GM12878 (cell line): Measurements from ENCODE around the gene ARHGAP1. TPM values are rescaled to one million over a fixed set of nuclear protein-coding genes. Genes with fewer than 3 reads are reported as not detected.

Source experiments
- ATAC-seq: fragments of 200-7000 bp; cut with Tn5 transposase; 3 replicates; pipeline ENCODE4 v1.9.1; 2020; ENCODE audit warnings: mild to moderate bottlenecking, moderate library complexity
- BruUV-seq: library from RNA; stranded (reverse); fragments of 400-500 nt; replicated peaks from 2 replicates; lab custom pipeline; 2021; lab: Mats Ljungman, UMichigan
- CTCF ChIA-PET: fragments of 300-600 bp; sonication (Branson Sonifier 250); formaldehyde crosslinking; extraction: SDS; loops from one replicate; lab custom pipeline; 2021; ENCODE audit warnings: inconsistent platforms; lab: Yijun Ruan, JAX
- POLR2A ChIA-PET: fragments of 350-600 bp; formaldehyde crosslinking; extraction: SDS; loops from one replicate; lab custom pipeline; 2021; ENCODE audit warnings: inconsistent platforms; lab: Charles Lee
- RAD21 ChIA-PET: fragments of 300-600 bp; sonication (Branson Sonifier 250); formaldehyde crosslinking; loops from one replicate; lab custom pipeline; 2023; ENCODE audit warnings: antibody characterized with exemption; ENCODE audit not compliant: unreplicated experiment; lab: Charles Lee
- SMC1A ChIA-PET: fragments of 300-600 bp; sonication (Branson Sonifier 250); formaldehyde crosslinking; loops from one replicate; lab custom pipeline; 2023; ENCODE audit not compliant: unreplicated experiment, uncharacterized antibody; lab: Charles Lee
- DNase-seq: peaks from one replicate; pipeline ENCODE4 v3.0.0-alpha.2; 2011; ENCODE audit warnings: low read depth, low spot score
- FAIRE-seq: peaks from 3 replicates; lab custom pipeline; 2011; peaks lifted over from hg19 to GRCh38; lab: Jason Lieb, UNC
- H2AFZ ChIP-seq: 2 replicates; pipeline ENCODE4 v1.6.0; 2011; ENCODE audit warnings: low read depth, low read length, control low read depth; ENCODE audit not compliant: control insufficient read depth
- H3K27ac ChIP-seq: 2 replicates; pipeline ENCODE4 v1.5.1; 2011; ENCODE audit warnings: control low read depth; ENCODE audit not compliant: control insufficient read depth, insufficient read depth
- H3K27me3 ChIP-seq, 2 experiments: replicated peaks in 1 of 2; 2 replicates each; pipeline versions ENCODE4 v1.6.0 to v1.6.1; 2011; ENCODE audit warnings: low read length in 1 of 2; ENCODE audit not compliant: control insufficient read depth in 2 of 2, insufficient read depth in 2 of 2
- H3K36me3 ChIP-seq, 2 experiments: 2 replicates each; pipeline ENCODE4 v1.5.1; 2011; ENCODE audit warnings: low read length in 1 of 2; ENCODE audit not compliant: control insufficient read depth in 2 of 2, insufficient read depth in 2 of 2
- H3K4me1 ChIP-seq: 2 replicates; pipeline ENCODE4 v1.6.1; 2011; ENCODE audit warnings: mild to moderate bottlenecking, low read length, moderate library complexity, mixed read lengths; ENCODE audit not compliant: control insufficient read depth, insufficient read depth
- H3K4me2 ChIP-seq: 2 replicates; pipeline ENCODE4 v1.6.0; 2011; ENCODE audit warnings: control low read depth; ENCODE audit not compliant: control insufficient read depth, insufficient read depth
- H3K4me3 ChIP-seq: fragments of 200-600 bp; sonication (generic); 2 replicates; pipeline ENCODE4 v1.5.1; 2016
- H3K79me2 ChIP-seq: 2 replicates; pipeline ENCODE4 v1.6.0; 2011; ENCODE audit warnings: low read length; ENCODE audit not compliant: control insufficient read depth, insufficient read depth
- H3K9ac ChIP-seq: 2 replicates; pipeline ENCODE4 v1.8.0; 2011; ENCODE audit warnings: low read length, control low read depth, mixed read lengths; ENCODE audit not compliant: control insufficient read depth, insufficient read depth
- H3K9me3 ChIP-seq: replicated peaks from 3 replicates; pipeline ENCODE4 v1.5.1; 2011; ENCODE audit warnings: mild to moderate bottlenecking, low read length; ENCODE audit not compliant: control insufficient read depth, insufficient read depth
- H4K20me1 ChIP-seq: 2 replicates; pipeline ENCODE4 v1.6.0; 2011; ENCODE audit not compliant: control insufficient read depth, insufficient read depth
- CEBPB ChIP-seq, 2 experiments: fragments of 150-350 bp in 1 of 2; IDR thresholded peaks; 2 replicates each; pipeline ENCODE4 v1.6.1; 2012 to 2014; ENCODE audit warnings: low read depth in 2 of 2, low read length in 2 of 2, borderline replicate concordance in 1 of 2, inconsistent platforms in 1 of 2
- CTCF ChIP-seq, 3 experiments: IDR thresholded peaks in 2 of 3; conservative IDR thresholded peaks in 1 of 3; 2 replicates each; pipeline ENCODE4 v1.5.1; 2011; ENCODE audit warnings: low read depth in 3 of 3, low read length in 3 of 3, mild to moderate bottlenecking in 3 of 3, control low read depth in 2 of 3, moderate library complexity in 2 of 3, inconsistent platforms in 1 of 3, mixed read lengths in 1 of 3; ENCODE audit not compliant: control insufficient read depth in 2 of 3, insufficient read depth in 1 of 3; ENCODE audit errors: extremely low read depth in 1 of 3
- JUND ChIP-seq: IDR thresholded peaks from 2 replicates; pipeline ENCODE4 v1.6.1; 2012; ENCODE audit warnings: low read depth, mild to moderate bottlenecking, low read length, improper control_type of control experiment, moderate library complexity
- POLR2A ChIP-seq: IDR thresholded peaks from 2 replicates; pipeline ENCODE4 v1.6.1; 2011; ENCODE audit warnings: low read depth, mild to moderate bottlenecking, low read length
- RFX5 ChIP-seq: IDR thresholded peaks from 2 replicates; pipeline ENCODE4 v1.6.1; 2011; ENCODE audit warnings: low read depth, low read length, improper control_type of control experiment
- RUNX3 ChIP-seq: IDR thresholded peaks from 2 replicates; pipeline ENCODE4 v1.6.1; 2012; ENCODE audit warnings: low read length, inconsistent platforms
- SUZ12 ChIP-seq: fragments of 200-600 bp; sonication (generic); IDR thresholded peaks from one replicate; pipeline ENCODE4 v1.6.1; 2018; ENCODE audit warnings: antibody characterized with exemption, mild to moderate bottlenecking; ENCODE audit not compliant: unreplicated experiment
- TCF3 ChIP-seq: IDR thresholded peaks from 2 replicates; pipeline ENCODE4 v1.6.1; 2012; ENCODE audit warnings: low read depth, mild to moderate bottlenecking, low read length, borderline replicate concordance; ENCODE audit not compliant: insufficient read depth
- ZBED1 ChIP-seq: IDR thresholded peaks from 2 replicates; pipeline ENCODE4 v1.6.1; 2016; ENCODE audit warnings: borderline replicate concordance
- ZNF592 ChIP-seq: fragments of 450-650 bp; IDR thresholded peaks from 2 replicates; pipeline ENCODE4 v1.6.1; 2017; ENCODE audit warnings: mild to moderate bottlenecking, moderate library complexity
- WGBS: methylation state at CpG from one replicate; pipeline ENCODE4 v1.1.6; 2016; ENCODE audit warnings: low lambda C conversion rate; ENCODE audit not compliant: insufficient replicate concordance, insufficient coverage; ENCODE audit errors: missing lambda C conversion rate; 5-methylcytosine and 5-hydroxymethylcytosine counted together
- in situ Hi-C: fragments of 300-500 bp; cut with MboI; formaldehyde crosslinking; loops from 9 replicates; pipeline ENCODE4 v1.14.3; 2018; ENCODE audit warnings: mixed read lengths
- intact Hi-C: fragments of 100-400 bp; cut with micrococcal nuclease; formaldehyde crosslinking; loops from one replicate; pipeline ENCODE4 v1.14.2; 2022; ENCODE audit not compliant: unreplicated experiment
- polyA plus RNA-seq, 11 experiments: library from polyadenylated mRNA; depleted of rRNA in 4 of 11; unstranded in 6 of 11; stranded (reverse) in 5 of 11; fragments of >200 nt; fragmentation: Nextera tagmentation in 4 of 11; fragmentation: Illumina TruSeq in 1 of 11; extraction: Ambion mirVana in 4 of 11; extraction: Trizol in 1 of 11; gene quantifications; 1 replicate in 1 of 11; 2 replicates in 10 of 11; pipeline versions ENCODE4 v1.2.1 to v1.2.3, GENCODE V29; 2011 to 2016; ENCODE audit warnings: inconsistent platforms in 2 of 11, missing spikeins in 2 of 11, low read depth in 1 of 11
- total RNA-seq, 4 experiments: library from RNA; depleted of rRNA in 3 of 4; stranded (reverse); fragments of >200 nt in 3 of 4; fragmentation: Illumina TruSeq in 1 of 4; extraction: Trizol in 1 of 4; gene quantifications; 2 replicates each; pipeline versions ENCODE4 v1.2.1 to v1.2.3, GENCODE V29; 2013 to 2021

ARHGAP1 gene
- total and polyA plus RNA-seq, 10 of the 15 experiments (the other 5 are each of a cell fraction or from before 2014, with no cell fraction given), result 4.3 to 45.5 (median 23.2) TPM

DNA sequence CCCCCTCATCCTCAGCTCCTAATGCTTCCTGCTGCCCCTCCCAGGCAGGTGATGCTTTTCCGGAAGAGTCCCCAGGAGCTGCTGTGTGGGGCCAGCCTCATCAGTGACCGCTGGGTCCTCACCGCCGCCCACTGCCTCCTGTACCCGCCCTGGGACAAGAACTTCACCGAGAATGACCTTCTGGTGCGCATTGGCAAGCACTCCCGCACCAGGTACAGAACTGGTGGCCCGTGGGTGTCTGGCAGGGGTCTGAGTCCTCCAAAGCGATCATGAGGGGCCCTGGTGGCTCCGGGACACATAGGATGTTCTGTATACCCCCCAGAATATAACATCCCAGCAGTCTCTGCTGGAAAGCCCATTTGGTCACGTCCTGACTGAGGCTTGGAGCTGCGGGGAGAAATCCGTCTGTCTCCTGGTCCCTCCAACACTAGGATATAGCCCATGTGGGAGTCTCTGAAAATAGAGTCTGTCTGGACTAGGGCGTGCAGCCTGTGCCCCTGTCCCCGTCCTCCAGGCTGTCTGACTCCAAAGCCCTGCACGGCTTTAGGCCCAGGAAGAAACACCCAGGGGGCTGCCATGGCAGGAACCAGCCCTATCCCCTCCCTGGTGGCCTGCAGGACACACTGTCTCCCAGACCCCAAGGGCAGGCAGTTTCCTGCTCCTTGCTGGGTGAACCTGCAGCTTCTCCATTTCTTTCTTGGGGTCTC is 27.7 kb upstream of the ARHGAP1 start:
- Histone ChIP-seq H2AFZ (no peak overlapping the region), H3K4me2 (no peak overlapping the region), H4K20me1 (no peaks in the 10 kb centered on the region), H3K27me3 (no peaks in the 10 kb centered on the region), H3K4me3 (no peak overlapping the region), H3K79me2 (no peaks in the 10 kb centered on the region)
- SMC1A ChIA-PET, result no interaction called here
- FAIRE-seq (no peak), ATAC-seq (no peak)
- intact Hi-C loops (no loop called here), in situ Hi-C loops (no loop called here)
- 48% methylated on average over 17 of the region's 17 CpGs for WGBS
- no TSS peak for BruUV-seq
- TF ChIP-seq POLR2A (no peak), ZBED1 (no peak)
- TF ChIP-seq, all 136 proteins: peak for 0
- ChIA-PET CTCF (interaction anchor here (0.6 kb wide), 1 partner anchor 412 kb away, joined by 4 read pairs; no protein-coding TSS in a partner anchor), RAD21 (no interaction called here), POLR2A (no interaction called here)
- no peaks in the 10 kb centered on the region for H3K4me1 ChIP-seq
- no peaks in the 10 kb centered on the region for H3K36me3 ChIP-seq
- no peak overlapping the region for H3K27ac ChIP-seq
- DNase-seq, result no peak
- no peaks in the 10 kb centered on the region for H3K9me3 ChIP-seq
- no peak overlapping the region for H3K9ac ChIP-seq

- Histone ChIP-seq H3K4me1 (no peaks in the 10 kb centered on the region), H4K20me1 (no peaks in the 10 kb centered on the region), H3K9ac (no peak overlapping the region), H3K4me3 (no peak overlapping the region), H2AFZ (no peak overlapping the region), H3K36me3 (no peaks in the 10 kb centered on the region), H3K4me2 (no peak overlapping the region), H3K9me3 (no peaks in the 10 kb centered on the region), H3K27me3 (no peaks in the 10 kb centered on the region), H3K27ac (no peak overlapping the region), H3K79me2 (no peaks in the 10 kb centered on the region)
- 65% methylated on average over 25 of the region's 26 CpGs for WGBS
- RAD21 ChIA-PET, result interaction anchor here (0.6 kb wide), 1 partner anchor 49 kb away, joined by 4 read pairs; no protein-coding TSS in a partner anchor
- POLR2A ChIA-PET, result no interaction called here
- no TSS peak for BruUV-seq
- SMC1A ChIA-PET, result no interaction called here
- intact Hi-C loops (no loop called here), in situ Hi-C loops (no loop called here)
- no peak for ATAC-seq
- CTCF ChIA-PET, result no interaction called here
- FAIRE-seq, result no peak
- no peak for DNase-seq
- TF ChIP-seq TCF3, result no peak
- no peak for TF ChIP-seq RFX5
- TF ChIP-seq ZNF592, result no peak
- no peak for TF ChIP-seq CTCF (IDR thresholded peaks at IDR 0.05 in 2 of 3, conservative IDR thresholded peaks at IDR 0.05 in 1 of 3; ENCODE audit: control insufficient read depth in 2 of 3, extremely low read depth in 1 of 3, insufficient read depth in 1 of 3, low read depth in 3 of 3, low read length in 3 of 3)
- TF ChIP-seq RUNX3, result no peak
- no peak for TF ChIP-seq JUND
- no peak for TF ChIP-seq CEBPB (IDR thresholded peaks at IDR 0.05; ENCODE audit: borderline replicate concordance in 1 of 2, low read depth in 2 of 2, low read length in 2 of 2)
- TF ChIP-seq SUZ12, result no peak
Measured at GRCh38 chr11:46726206-46726862, 25.9 kb upstream of the ARHGAP1 start.
